OCI-LY7 (cell line): ENCODE results near the gene MARS1. TPM values are rescaled to one million over a fixed set of nuclear protein-coding genes. Genes with fewer than 3 reads are reported as not detected.
"Not testable (repeated sequence)": the region's sequence is repeated elsewhere in the genome, so short reads cannot be mapped to it uniquely, and the experiment has no call there.

Source experiments
- BruUV-seq: library from RNA; stranded (reverse); fragments of 400-500 nt; replicated peaks from 2 replicates; lab custom pipeline; 2021; lab: Mats Ljungman, UMichigan
- CTCF ChIA-PET: fragments of 300-600 bp; sonication (Branson Sonifier 250); formaldehyde crosslinking; loops from one replicate; lab custom pipeline; 2022; ENCODE audit warnings: antibody characterized with exemption; ENCODE audit not compliant: unreplicated experiment; lab: Charles Lee
- POLR2A ChIA-PET: fragments of 300-600 bp; sonication (Branson Sonifier 250); formaldehyde crosslinking; loops from one replicate; lab custom pipeline; 2022; ENCODE audit warnings: antibody characterized with exemption; lab: Charles Lee
- DNase-seq: peaks from one replicate; pipeline ENCODE4 v3.0.0-alpha.2; 2015; ENCODE audit warnings: low spot score
- H2AFZ ChIP-seq: fragments of 200-600 bp; sonication (generic), shearing (Covaris generic); 2 replicates; pipeline ENCODE4 v1.6.1; 2014; ENCODE audit warnings: mild to moderate bottlenecking, antibody characterized with exemption, low read length, moderate library complexity
- H3K27ac ChIP-seq: fragments of 200-600 bp; sonication (generic); 2 replicates; pipeline ENCODE4 v1.5.1; 2014; ENCODE audit warnings: mixed run types, low read depth, mild to moderate bottlenecking, moderate library complexity, low read length, inconsistent platforms; ENCODE audit not compliant: poor library complexity, severe bottlenecking
- H3K36me3 ChIP-seq: fragments of 200-600 bp; sonication (generic); 2 replicates; pipeline ENCODE4 v1.6.1; 2014; ENCODE audit warnings: mild to moderate bottlenecking, antibody characterized with exemption, low read length, moderate library complexity, mixed read lengths; ENCODE audit not compliant: insufficient read depth
- H3K4me1 ChIP-seq: fragments of 200-600 bp; sonication (generic); 2 replicates; pipeline ENCODE4 v1.5.1; 2014; ENCODE audit warnings: mild to moderate bottlenecking, low read length; ENCODE audit not compliant: insufficient read depth, poor library complexity, severe bottlenecking
- H3K4me2 ChIP-seq: fragments of 200-600 bp; sonication (generic); 2 replicates; pipeline ENCODE4 v1.6.1; 2014; ENCODE audit warnings: mild to moderate bottlenecking, low read length
- H3K4me3 ChIP-seq: fragments of 200-600 bp; sonication (generic); 2 replicates; pipeline ENCODE4 v1.5.1; 2014; ENCODE audit warnings: mild to moderate bottlenecking, low read depth, low read length; ENCODE audit not compliant: poor library complexity, severe bottlenecking
- H3K79me2 ChIP-seq: fragments of 200-600 bp; sonication (generic); 2 replicates; pipeline ENCODE4 v1.6.1; 2016; ENCODE audit warnings: low read depth, mild to moderate bottlenecking, low read length, moderate library complexity, mixed read lengths; ENCODE audit not compliant: insufficient read depth
- H3K9me2 ChIP-seq: fragments of 200-600 bp; sonication (generic); 2 replicates; pipeline ENCODE4 v1.6.1; 2016; ENCODE audit warnings: mild to moderate bottlenecking, low read length, mixed read lengths; ENCODE audit not compliant: insufficient read depth
- H3K9me3 ChIP-seq: fragments of 200-600 bp; sonication (generic); 2 replicates; pipeline ENCODE4 v1.6.1; 2014; ENCODE audit warnings: mild to moderate bottlenecking, mixed run types, low read length, mixed read lengths
- H4K20me1 ChIP-seq: fragments of 200-600 bp; sonication (generic); 2 replicates; pipeline ENCODE4 v1.6.1; 2014; ENCODE audit warnings: mild to moderate bottlenecking, antibody characterized with exemption, low read length, moderate library complexity, mixed read lengths; ENCODE audit not compliant: insufficient read depth
- CTCF ChIP-seq: fragments of 200-600 bp; sonication (generic); conservative IDR thresholded peaks from 2 replicates; pipeline ENCODE4 v1.5.1; 2014; ENCODE audit warnings: mild to moderate bottlenecking, antibody characterized with exemption, low read length, moderate library complexity, mixed read lengths
- EZH2phosphoT487 ChIP-seq: fragments of 200-600 bp; sonication (generic); IDR thresholded peaks from 2 replicates; pipeline ENCODE4 v1.6.1; 2018; ENCODE audit warnings: low read depth, borderline replicate concordance, mild to moderate bottlenecking, mixed run types, antibody characterized with exemption, low read length, moderate library complexity, mixed read lengths
- intact Hi-C: fragments of 100-400 bp; cut with micrococcal nuclease; formaldehyde crosslinking; loops from one replicate; pipeline ENCODE4 v1.10.0; 2022; ENCODE audit not compliant: unreplicated experiment
- total RNA-seq, 2 experiments: library from RNA; depleted of rRNA in 1 of 2; stranded (reverse); fragments of >200 nt in 1 of 2; shearing (Covaris generic) in 1 of 2; gene quantifications; 2 replicates each; pipeline ENCODE4 v1.2.3, GENCODE V29; 2014 to 2022

The MARS1 gene
- total RNA-seq, 2 experiments from 2014 or later: 272 to 465 TPM

- TF ChIP-seq EZH2phosphoT487 (no peak), CTCF (no peak)
- no peaks in the 10 kb centered on the region; the same call in 1 of the 2 replicates for H4K20me1 ChIP-seq
- H3K9me2 ChIP-seq: no peaks in the 10 kb centered on the region
- H3K9me3 ChIP-seq: no peaks in the 10 kb centered on the region
- peaks cover 40% of the 10 kb centered on the region for H3K79me2 ChIP-seq
- CTCF ChIA-PET: no interaction called here
- H3K4me1 ChIP-seq: peaks cover 15% of the 10 kb centered on the region
- intact Hi-C loops: no loop called here
- H3K4me2 ChIP-seq: no peak overlapping the region
- BruUV-seq: no TSS peak
- POLR2A ChIA-PET: interaction anchor here (1.3 kb wide), 1 partner anchor 23 kb away, joined by 3 read pairs; no protein-coding TSS in a partner anchor
- no peak overlapping the region for H2AFZ ChIP-seq
- DNase-seq: no peak
- H3K4me3 ChIP-seq: no peak overlapping the region
- no peak overlapping the region for H3K27ac ChIP-seq
- peaks cover 60% of the 10 kb centered on the region for H3K36me3 ChIP-seq
Measured at GRCh38 chr12:57490126-57490525, 2.3 kb downstream of the MARS1 start.

GRCh38 chr12:57491393-57492280 is 3.8 kb downstream of the MARS1 start:
- TF ChIP-seq CTCF (peak; percentile 65), EZH2phosphoT487 (no peak)
- H4K20me1 ChIP-seq: no peaks in the 10 kb centered on the region; the same call in 1 of the 2 replicates
- ChIA-PET POLR2A (interaction anchor here (0.6 kb wide), 1 partner anchor 17 kb away, joined by 6 read pairs; no protein-coding TSS in a partner anchor), CTCF (interaction anchor here (1.1 kb wide), 1 partner anchor 25 kb away, joined by 3 read pairs; no protein-coding TSS in a partner anchor)
- intact Hi-C loops: no loop called here
- H3K79me2 ChIP-seq: peaks cover 40% of the 10 kb centered on the region
- DNase-seq: peak; percentile 46
- peaks cover 15% of the 10 kb centered on the region for H3K4me1 ChIP-seq
- no peak overlapping the region for H2AFZ ChIP-seq
- no peak overlapping the region for H3K4me2 ChIP-seq
- no peaks in the 10 kb centered on the region for H3K9me2 ChIP-seq
- H3K27ac ChIP-seq: no peak overlapping the region
- TSS peak; percentile 36 for BruUV-seq
- no peak overlapping the region for H3K4me3 ChIP-seq
- no peaks in the 10 kb centered on the region for H3K9me3 ChIP-seq
- H3K36me3 ChIP-seq: peaks cover 73% of the 10 kb centered on the region

- H2AFZ ChIP-seq, H3K27ac ChIP-seq, DNase-seq, intact Hi-C loops, POLR2A ChIA-PET, BruUV-seq, H3K4me2 ChIP-seq, H3K9me2 ChIP-seq, H3K9me3 ChIP-seq, H4K20me1 ChIP-seq, H3K4me3 ChIP-seq, CTCF ChIA-PET, H3K4me1 ChIP-seq: not testable (repeated sequence)
- H3K36me3 ChIP-seq: peaks cover 81% of the 10 kb centered on the region
- peaks cover 17% of the 10 kb centered on the region for H3K79me2 ChIP-seq
Measured at GRCh38 chr12:57495051-57495701, 7.3 kb downstream of the MARS1 start.
